ENCODE measurements around the gene TMEM203.

DNA sequence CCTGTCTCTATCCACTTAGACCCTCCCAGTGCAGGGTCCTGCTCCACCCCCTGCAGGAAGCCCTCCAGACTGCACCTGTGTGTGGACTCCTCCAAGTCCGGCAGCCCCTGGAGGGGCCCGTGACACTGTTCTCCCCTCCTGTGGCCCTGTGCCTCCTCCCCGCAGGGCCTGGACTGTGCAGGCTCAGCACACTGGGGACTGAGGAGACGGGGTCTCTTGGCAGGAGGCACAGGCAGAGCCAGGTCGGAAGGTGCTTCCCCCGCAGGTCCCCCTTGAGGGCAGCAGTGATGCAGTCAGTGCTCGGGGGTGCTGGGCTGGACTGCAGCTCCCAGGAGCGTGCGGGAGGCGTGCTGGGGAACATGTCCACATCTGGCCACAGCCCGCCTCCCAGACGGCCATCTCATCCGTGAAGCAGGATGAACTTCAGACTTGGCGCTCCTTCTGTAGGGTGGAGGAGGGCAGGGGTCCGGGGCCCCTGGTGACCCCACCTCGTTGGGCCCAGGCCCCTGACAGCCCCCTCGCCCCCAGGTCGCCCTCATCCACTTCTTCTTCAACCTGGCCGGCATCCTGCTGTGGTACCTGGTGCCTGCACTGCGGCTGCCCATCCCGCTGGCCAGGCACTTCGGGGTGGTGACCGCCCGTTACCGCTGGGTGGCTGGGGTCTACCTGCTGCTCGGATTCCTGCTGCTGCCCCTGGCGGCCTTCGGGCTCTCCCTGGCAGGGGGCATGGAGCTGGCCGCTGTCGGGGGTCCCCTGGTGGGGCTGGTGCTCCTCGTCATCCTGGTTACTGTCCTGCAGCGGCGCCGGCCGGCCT is 30.2 kb upstream of the TMEM203 start:
- TF ChIP-seq ZIK1 (CRISPR knock-in tag; IDR thresholded peaks at IDR 0.05; ENCODE audit: borderline replicate concordance, low read depth) (no peak), HOXA7 (CRISPR knock-in tag; IDR thresholded peaks at IDR 0.05) (0 out of 2 replicates have a peak, but pooled peaks have one; percentile 19), CHD4 (IDR thresholded peaks at IDR 0.05; ENCODE audit: borderline replicate concordance, low read length) (no peak), ZKSCAN1 (IDR thresholded peaks at IDR 0.05; ENCODE audit: low read length) (no peak), RBM22 (optimal IDR thresholded peaks at IDR 0.05; ENCODE audit: low read length) (no peak)
- TF ChIP-seq, protein P1, sequence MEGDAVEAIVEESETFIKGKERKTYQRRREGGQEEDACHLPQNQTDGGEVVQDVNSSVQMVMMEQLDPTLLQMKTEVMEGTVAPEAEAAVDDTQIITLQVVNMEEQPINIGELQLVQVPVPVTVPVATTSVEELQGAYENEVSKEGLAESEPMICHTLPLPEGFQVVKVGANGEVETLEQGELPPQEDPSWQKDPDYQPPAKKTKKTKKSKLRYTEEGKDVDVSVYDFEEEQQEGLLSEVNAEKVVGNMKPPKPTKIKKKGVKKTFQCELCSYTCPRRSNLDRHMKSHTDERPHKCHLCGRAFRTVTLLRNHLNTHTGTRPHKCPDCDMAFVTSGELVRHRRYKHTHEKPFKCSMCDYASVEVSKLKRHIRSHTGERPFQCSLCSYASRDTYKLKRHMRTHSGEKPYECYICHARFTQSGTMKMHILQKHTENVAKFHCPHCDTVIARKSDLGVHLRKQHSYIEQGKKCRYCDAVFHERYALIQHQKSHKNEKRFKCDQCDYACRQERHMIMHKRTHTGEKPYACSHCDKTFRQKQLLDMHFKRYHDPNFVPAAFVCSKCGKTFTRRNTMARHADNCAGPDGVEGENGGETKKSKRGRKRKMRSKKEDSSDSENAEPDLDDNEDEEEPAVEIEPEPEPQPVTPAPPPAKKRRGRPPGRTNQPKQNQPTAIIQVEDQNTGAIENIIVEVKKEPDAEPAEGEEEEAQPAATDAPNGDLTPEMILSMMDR (CRISPR knock-in tag; IDR thresholded peaks at IDR 0.05) = peak; percentile 70
- TF ChIP-seq, protein P2, sequence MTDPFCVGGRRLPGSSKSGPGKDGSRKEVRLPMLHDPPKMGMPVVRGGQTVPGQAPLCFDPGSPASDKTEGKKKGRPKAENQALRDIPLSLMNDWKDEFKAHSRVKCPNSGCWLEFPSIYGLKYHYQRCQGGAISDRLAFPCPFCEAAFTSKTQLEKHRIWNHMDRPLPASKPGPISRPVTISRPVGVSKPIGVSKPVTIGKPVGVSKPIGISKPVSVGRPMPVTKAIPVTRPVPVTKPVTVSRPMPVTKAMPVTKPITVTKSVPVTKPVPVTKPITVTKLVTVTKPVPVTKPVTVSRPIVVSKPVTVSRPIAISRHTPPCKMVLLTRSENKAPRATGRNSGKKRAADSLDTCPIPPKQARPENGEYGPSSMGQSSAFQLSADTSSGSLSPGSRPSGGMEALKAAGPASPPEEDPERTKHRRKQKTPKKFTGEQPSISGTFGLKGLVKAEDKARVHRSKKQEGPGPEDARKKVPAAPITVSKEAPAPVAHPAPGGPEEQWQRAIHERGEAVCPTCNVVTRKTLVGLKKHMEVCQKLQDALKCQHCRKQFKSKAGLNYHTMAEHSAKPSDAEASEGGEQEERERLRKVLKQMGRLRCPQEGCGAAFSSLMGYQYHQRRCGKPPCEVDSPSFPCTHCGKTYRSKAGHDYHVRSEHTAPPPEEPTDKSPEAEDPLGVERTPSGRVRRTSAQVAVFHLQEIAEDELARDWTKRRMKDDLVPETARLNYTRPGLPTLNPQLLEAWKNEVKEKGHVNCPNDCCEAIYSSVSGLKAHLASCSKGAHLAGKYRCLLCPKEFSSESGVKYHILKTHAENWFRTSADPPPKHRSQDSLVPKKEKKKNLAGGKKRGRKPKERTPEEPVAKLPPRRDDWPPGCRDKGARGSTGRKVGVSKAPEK (CRISPR knock-in tag; IDR thresholded peaks at IDR 0.05; ENCODE audit: borderline replicate concordance) = no peak
- TF ChIP-seq, protein P3, sequence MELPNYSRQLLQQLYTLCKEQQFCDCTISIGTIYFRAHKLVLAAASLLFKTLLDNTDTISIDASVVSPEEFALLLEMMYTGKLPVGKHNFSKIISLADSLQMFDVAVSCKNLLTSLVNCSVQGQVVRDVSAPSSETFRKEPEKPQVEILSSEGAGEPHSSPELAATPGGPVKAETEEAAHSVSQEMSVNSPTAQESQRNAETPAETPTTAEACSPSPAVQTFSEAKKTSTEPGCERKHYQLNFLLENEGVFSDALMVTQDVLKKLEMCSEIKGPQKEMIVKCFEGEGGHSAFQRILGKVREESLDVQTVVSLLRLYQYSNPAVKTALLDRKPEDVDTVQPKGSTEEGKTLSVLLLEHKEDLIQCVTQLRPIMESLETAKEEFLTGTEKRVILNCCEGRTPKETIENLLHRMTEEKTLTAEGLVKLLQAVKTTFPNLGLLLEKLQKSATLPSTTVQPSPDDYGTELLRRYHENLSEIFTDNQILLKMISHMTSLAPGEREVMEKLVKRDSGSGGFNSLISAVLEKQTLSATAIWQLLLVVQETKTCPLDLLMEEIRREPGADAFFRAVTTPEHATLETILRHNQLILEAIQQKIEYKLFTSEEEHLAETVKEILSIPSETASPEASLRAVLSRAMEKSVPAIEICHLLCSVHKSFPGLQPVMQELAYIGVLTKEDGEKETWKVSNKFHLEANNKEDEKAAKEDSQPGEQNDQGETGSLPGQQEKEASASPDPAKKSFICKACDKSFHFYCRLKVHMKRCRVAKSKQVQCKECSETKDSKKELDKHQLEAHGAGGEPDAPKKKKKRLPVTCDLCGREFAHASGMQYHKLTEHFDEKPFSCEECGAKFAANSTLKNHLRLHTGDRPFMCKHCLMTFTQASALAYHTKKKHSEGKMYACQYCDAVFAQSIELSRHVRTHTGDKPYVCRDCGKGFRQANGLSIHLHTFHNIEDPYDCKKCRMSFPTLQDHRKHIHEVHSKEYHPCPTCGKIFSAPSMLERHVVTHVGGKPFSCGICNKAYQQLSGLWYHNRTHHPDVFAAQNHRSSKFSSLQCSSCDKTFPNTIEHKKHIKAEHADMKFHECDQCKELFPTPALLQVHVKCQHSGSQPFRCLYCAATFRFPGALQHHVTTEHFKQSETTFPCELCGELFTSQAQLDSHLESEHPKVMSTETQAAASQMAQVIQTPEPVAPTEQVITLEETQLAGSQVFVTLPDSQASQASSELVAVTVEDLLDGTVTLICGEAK (IDR thresholded peaks at IDR 0.05) = no peak
- TF ChIP-seq, protein P3 (CRISPR knock-in tag; IDR thresholded peaks at IDR 0.05) = no peak
